H1 (cell line): ENCODE data around the gene DHCR7. TPM values are rescaled to one million over a fixed set of nuclear protein-coding genes. Genes with fewer than 3 reads are reported as not detected.

ENCODE experiments used
- CHD7 ChIP-seq: fragments of 300-600 bp; sonication (generic); IDR thresholded peaks from 2 replicates; pipeline ENCODE4 v1.7.1; 2012; ENCODE audit warnings: low read length, moderate library complexity, mild to moderate bottlenecking, inconsistent platforms; ENCODE audit not compliant: insufficient replicate concordance
- CREB1 ChIP-seq: IDR thresholded peaks from 2 replicates; pipeline ENCODE4 v1.6.1; 2012; ENCODE audit warnings: inconsistent platforms
- KDM5A ChIP-seq: fragments of 200-600 bp; IDR thresholded peaks from 2 replicates; pipeline ENCODE4 v1.7.1; 2012; ENCODE audit warnings: mild to moderate bottlenecking, low read length, inconsistent platforms, mixed read lengths
- POLR2AphosphoS5 ChIP-seq: IDR thresholded peaks from 2 replicates; pipeline ENCODE4 v1.6.1; 2011; ENCODE audit warnings: low read depth, low read length
- SP4 ChIP-seq: IDR thresholded peaks from 2 replicates; pipeline ENCODE4 v1.6.1; 2012; ENCODE audit warnings: low read length, inconsistent platforms
- SRF ChIP-seq: IDR thresholded peaks from 2 replicates; pipeline ENCODE4 v1.6.1; 2011; ENCODE audit warnings: mild to moderate bottlenecking, low read depth, low read length, moderate library complexity
- polyA plus RNA-seq, 7 experiments: library from polyadenylated mRNA; depleted of rRNA in 3 of 7; stranded (reverse) in 5 of 7; unstranded in 2 of 7; fragments of >200 nt in 5 of 7; fragments of 200-250 nt in 2 of 7; gene quantifications; 1 replicate in 5 of 7; 2 replicates in 1 of 7; 4 replicates in 1 of 7; pipeline versions ENCODE4 v1.2.1 to v1.2.3, GENCODE V29; 2011 to 2013; ENCODE audit warnings: missing spikeins in 2 of 7, mixed read lengths in 2 of 7
- total RNA-seq: library from RNA; stranded (reverse); fragmentation: NEBNext Ultra II Directional; extraction: Animal tissue kit (Norgen Biotek cat#: 25700); gene quantifications from 2 replicates; pipeline ENCODE4 v1.2.1, GENCODE V29; 2021

The DHCR7 gene
- total and polyA plus RNA-seq, 2 of the 8 experiments (the other 6 are each of a cell fraction or from before 2014, with no cell fraction given), result 144 to 157 TPM

GRCh38 chr11:71467164-71467563, 19.0 kb upstream of the DHCR7 start (continued):
- TF ChIP-seq SRF (no peak), KDM5A (no peak), CHD7 (no peak), CREB1 (no peak), SP4 (no peak), POLR2AphosphoS5 (no peak)
